ENCODE results near the gene IDH3A.

IDH3A gene

DNA sequence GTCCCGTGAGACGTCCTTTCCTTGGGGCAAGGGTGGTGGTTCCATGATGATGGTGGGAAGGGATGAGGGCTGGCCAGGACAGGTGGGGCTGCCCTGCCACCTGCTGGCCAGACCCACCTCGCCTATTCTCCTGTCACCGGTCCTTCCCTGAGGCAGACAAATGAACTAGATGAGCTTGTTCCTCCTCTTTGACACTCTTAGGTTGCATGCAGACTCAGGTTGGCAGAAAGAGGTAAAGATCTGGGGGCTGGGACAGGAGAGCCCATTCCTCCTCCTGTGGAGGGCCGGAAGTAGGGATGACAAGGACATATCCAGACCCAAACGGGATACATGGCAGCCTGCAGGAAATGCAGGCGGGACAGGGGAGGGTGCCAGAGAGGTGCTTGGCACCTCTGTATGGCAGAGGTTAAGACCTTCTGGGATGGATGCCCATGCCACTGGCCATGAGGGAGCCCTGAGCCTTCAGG lies 46.6 kb downstream of the IDH3A start:
- Mint-ChIP-seq H3K9me3 (peaks cover 4% of the 10 kb centered on the region), H3K4me3 (no peak overlapping the region), H3K4me1 (no peaks in the 10 kb centered on the region), H3K27ac (no peak overlapping the region), H3K27me3 (ENCODE audit: low read depth) (peaks cover 24% of the 10 kb centered on the region), H3K36me3 (ENCODE audit: low read depth) (no peaks in the 10 kb centered on the region)
- TF ChIP-seq, protein P1, sequence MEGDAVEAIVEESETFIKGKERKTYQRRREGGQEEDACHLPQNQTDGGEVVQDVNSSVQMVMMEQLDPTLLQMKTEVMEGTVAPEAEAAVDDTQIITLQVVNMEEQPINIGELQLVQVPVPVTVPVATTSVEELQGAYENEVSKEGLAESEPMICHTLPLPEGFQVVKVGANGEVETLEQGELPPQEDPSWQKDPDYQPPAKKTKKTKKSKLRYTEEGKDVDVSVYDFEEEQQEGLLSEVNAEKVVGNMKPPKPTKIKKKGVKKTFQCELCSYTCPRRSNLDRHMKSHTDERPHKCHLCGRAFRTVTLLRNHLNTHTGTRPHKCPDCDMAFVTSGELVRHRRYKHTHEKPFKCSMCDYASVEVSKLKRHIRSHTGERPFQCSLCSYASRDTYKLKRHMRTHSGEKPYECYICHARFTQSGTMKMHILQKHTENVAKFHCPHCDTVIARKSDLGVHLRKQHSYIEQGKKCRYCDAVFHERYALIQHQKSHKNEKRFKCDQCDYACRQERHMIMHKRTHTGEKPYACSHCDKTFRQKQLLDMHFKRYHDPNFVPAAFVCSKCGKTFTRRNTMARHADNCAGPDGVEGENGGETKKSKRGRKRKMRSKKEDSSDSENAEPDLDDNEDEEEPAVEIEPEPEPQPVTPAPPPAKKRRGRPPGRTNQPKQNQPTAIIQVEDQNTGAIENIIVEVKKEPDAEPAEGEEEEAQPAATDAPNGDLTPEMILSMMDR (IDR thresholded peaks at IDR 0.05; ENCODE audit: unreplicated experiment in 3 of 3): peak; percentile 56 to 67 (median 62)

DNA sequence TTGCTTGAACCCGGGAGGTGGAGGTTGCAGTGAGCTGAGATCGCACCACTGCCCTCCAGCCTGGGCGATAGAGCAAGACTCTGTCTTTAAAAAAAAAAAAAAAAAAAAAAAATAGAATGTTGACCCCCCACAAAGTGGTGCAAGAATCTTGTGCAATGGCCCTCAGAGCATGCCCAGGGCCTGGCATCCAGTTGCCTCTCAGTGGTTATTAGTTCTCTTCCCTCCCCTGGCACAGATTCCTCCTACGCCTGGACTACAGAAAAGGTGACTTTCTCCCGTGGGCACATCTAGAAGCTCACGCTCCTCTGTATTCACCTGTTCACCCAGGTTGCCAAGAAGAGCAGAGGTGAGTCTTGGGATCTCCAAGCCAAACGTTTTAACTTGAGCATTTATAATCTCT lies 48.5 kb downstream of the IDH3A start:
- TF ChIP-seq, protein P1 (IDR thresholded peaks at IDR 0.05; ENCODE audit: unreplicated experiment in 3 of 3): no peak
- no peaks in the 10 kb centered on the region for H3K9me3 Mint-ChIP-seq

DNA sequence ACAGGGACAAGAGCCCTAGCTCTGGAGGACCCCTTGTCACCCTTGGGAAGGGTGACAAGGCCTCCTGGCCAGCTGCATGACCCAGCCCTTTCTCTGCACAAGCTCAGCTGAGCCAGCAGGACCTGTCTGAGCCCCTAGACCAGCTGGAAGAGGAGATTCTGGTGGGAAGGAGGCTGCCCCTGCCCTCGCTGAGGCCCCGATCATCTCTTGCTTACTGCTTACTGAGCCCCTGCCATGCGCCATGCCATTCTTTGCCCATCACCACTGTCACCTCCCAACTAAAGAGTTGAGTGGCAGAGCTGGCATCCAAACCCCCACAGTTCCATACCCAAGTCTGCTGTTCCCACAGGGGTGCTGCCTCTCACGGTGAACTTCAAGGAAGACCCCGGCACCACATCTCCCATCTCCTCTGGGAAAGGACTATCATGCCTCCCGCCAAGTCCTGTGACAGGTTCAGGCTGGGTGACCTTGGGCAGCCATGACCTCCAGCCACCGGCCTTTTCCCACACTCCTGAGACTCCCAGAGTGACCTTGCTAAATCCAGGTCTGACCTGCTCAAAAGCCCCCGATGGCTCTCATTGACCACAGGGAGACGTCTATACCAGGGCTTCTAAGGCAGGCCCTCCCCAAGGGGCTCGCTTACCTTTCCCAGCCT lies 51.2 kb downstream of the IDH3A start:
- TF ChIP-seq, protein P1 (IDR thresholded peaks at IDR 0.05; ENCODE audit: unreplicated experiment in 3 of 3): no peak
- Mint-ChIP-seq H3K36me3 (ENCODE audit: low read depth) (no peaks in the 10 kb centered on the region), H3K4me1 (peaks cover 21% of the 10 kb centered on the region), H3K9me3 (no peaks in the 10 kb centered on the region), H3K27ac (no peak overlapping the region), H3K27me3 (ENCODE audit: low read depth) (peaks cover 15% of the 10 kb centered on the region), H3K4me3 (no peak overlapping the region)

More for the DNA sequence above, 48.5 kb downstream of the IDH3A start:
- H3K27me3 Mint-ChIP-seq (ENCODE audit: low read depth): peaks cover 24% of the 10 kb centered on the region
- H3K27ac Mint-ChIP-seq: no peak overlapping the region
- H3K4me3 Mint-ChIP-seq: no peak overlapping the region
- H3K36me3 Mint-ChIP-seq (ENCODE audit: low read depth): no peaks in the 10 kb centered on the region
- no peaks in the 10 kb centered on the region for H3K4me1 Mint-ChIP-seq

DNA sequence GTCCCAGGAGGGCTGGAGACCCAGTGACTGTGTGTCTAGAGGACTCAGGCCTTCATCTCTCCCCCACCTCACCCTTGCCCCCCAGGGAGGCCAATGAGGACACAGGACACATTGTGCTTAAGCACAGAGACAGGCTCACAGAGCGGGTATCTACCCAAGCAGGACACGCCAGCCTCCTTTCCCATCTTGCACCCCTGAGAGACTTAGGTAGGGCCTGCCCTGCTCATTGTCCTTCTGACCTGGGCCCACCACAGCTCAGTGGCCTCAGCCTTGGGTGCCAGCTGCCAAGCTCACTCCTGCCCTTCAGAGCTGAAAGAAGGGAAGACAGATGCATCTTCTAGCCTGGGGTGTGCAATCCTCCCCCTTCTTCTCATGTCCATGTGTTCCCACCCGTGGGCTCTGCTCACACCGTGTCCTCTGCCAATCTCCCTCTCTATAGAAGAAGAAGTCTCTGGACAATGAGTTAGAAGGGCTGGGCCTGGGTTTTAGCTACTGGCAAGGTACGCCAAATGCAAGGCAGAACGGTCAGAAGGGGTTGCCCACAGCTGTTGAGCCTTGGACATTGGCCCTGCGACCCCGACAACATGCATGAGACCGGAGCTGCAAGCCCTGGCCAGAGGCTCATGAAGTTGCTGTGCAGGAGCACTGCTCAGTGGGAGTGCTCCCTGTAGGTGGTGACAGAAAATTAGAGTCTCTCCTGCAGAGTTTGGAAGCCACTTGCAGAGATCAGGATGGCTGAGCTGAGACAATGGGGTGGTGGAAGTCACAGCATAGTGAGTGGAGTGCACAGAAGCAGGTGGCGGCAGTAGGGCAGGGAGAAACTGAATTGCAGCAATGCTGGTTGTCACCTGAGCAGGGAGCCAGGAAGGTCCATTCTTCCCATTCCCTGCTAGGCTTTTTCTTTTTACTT lies 52.4 kb downstream of the IDH3A start:
- TF ChIP-seq, protein P1 (IDR thresholded peaks at IDR 0.05; ENCODE audit: unreplicated experiment in 3 of 3): no peak
- H3K27ac Mint-ChIP-seq: no peak overlapping the region
- peaks cover 6% of the 10 kb centered on the region for H3K27me3 Mint-ChIP-seq (ENCODE audit: low read depth)

DNA sequence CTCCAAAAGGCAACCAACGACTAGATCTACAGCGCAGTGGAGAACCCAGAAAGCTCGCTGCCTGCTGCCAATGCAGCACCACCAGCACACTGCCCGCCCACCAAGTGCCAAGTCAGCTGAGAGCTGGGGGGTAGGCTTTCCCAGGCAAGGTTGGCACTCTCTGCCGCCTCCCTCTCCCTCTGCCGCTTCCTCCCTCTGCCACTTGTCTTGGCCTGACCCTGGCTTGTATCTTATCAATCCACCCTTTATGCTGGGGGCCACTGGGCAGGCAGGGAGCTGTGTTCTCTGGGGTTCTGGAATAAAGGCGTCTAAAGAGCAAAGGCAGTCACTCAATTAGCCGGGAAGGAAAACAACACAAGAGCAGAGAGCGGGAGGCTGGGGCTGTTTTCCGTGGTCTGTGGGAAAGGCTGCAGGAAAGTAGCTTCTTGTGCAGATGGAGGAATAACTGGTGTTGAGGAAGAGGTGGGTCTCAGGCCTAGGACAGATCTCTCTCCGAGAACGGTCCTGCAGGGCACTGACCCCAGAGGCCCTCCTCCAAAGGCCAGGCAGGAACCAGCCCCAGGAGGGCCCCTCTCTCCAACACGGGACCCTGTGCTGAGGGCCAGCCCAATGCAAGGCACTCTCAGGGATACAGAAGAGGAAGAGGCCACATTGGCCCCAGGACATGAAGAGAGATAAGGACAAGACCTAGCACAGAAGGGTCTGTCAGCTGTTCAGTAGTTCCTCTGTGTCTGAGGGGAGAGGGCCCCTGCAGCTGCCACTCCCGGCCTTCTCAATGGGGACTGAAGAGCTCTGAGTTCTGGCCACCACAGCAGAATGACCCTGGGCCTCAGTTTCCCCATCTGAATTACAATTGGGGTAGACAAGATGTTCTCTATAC lies 54.4 kb downstream of the IDH3A start:
- Mint-ChIP-seq H3K4me1 (peaks cover 38% of the 10 kb centered on the region), H3K36me3 (ENCODE audit: low read depth) (no peaks in the 10 kb centered on the region), H3K27ac (no peak overlapping the region)

More for the DNA sequence above, 52.4 kb downstream of the IDH3A start:
- H3K4me1 Mint-ChIP-seq: peaks cover 26% of the 10 kb centered on the region
- no peak overlapping the region for H3K4me3 Mint-ChIP-seq
- no peaks in the 10 kb centered on the region for H3K9me3 Mint-ChIP-seq
- no peaks in the 10 kb centered on the region for H3K36me3 Mint-ChIP-seq (ENCODE audit: low read depth)

More for the DNA sequence above, 54.4 kb downstream of the IDH3A start:
- H3K9me3 Mint-ChIP-seq: no peaks in the 10 kb centered on the region
- no peak overlapping the region for H3K4me3 Mint-ChIP-seq
- TF ChIP-seq, protein P1 (IDR thresholded peaks at IDR 0.05; ENCODE audit: unreplicated experiment in 3 of 3): no peak
- H3K27me3 Mint-ChIP-seq (ENCODE audit: low read depth): peaks cover 3% of the 10 kb centered on the region
